Activated CD8-positive, alpha-beta T cell treated with anti-CD3 and anti-CD28 coated beads for 36 hours (primary cell): Measurements from ENCODE around the gene POC5. TPM values are rescaled to one million over a fixed set of nuclear protein-coding genes. Genes with fewer than 3 reads are reported as not detected.

Experiments
- ATAC-seq: fragments of 200-7000 bp; cut with Tn5 transposase; one replicate; pipeline ENCODE4 v1.10.0; 2021; ENCODE audit warnings: mild to moderate bottlenecking, moderate library complexity
- CTCF ChIA-PET: fragments of 350-600 bp; sonication (Branson Sonifier 250); formaldehyde crosslinking; loops from one replicate; lab custom pipeline; 2021; ENCODE audit warnings: antibody characterized with exemption; lab: Charles Lee
- POLR2A ChIA-PET: fragments of 350-600 bp; sonication (Branson Sonifier 250); formaldehyde crosslinking; loops from one replicate; lab custom pipeline; 2021; ENCODE audit warnings: antibody characterized with exemption; lab: Charles Lee
- DNase-seq: peaks from one replicate; pipeline ENCODE4 v3.0.0-alpha.2; 2020
- H3K27ac Mint-ChIP-seq: one replicate; pipeline ENCODE4 v1.8.0; 2021; ENCODE audit warnings: mild to moderate bottlenecking, mixed read lengths
- H3K27me3 Mint-ChIP-seq: one replicate; pipeline ENCODE4 v1.8.0; 2021; ENCODE audit warnings: mixed read lengths
- H3K36me3 Mint-ChIP-seq: one replicate; pipeline ENCODE4 v1.8.0; 2021; ENCODE audit warnings: low read depth, mixed read lengths
- H3K4me1 Mint-ChIP-seq: one replicate; pipeline ENCODE4 v1.8.0; 2021; ENCODE audit warnings: low read depth, mixed read lengths
- H3K4me3 Mint-ChIP-seq: one replicate; pipeline ENCODE4 v1.8.0; 2021; ENCODE audit warnings: mild to moderate bottlenecking, moderate library complexity, mixed read lengths
- H3K9me3 Mint-ChIP-seq: one replicate; pipeline ENCODE4 v1.8.0; 2021; ENCODE audit warnings: mixed read lengths
- CTCF ChIP-seq: fragments of 200-600 bp; IDR thresholded peaks from one replicate; pipeline ENCODE4 v1.8.0; 2022; ENCODE audit warnings: antibody characterized with exemption, mild to moderate bottlenecking
- intact Hi-C: fragments of 100-400 bp; cut with micrococcal nuclease; formaldehyde crosslinking; loops from one replicate; pipeline ENCODE4 v1.10.0; 2022
- total RNA-seq, 2 experiments: library from RNA; stranded (reverse); gene quantifications; one replicate each; pipeline ENCODE4 v1.2.3, GENCODE V29; 2021

POC5 gene
- total RNA-seq, 2 experiments from 2014 or later = 14.5 to 15.7 TPM

- DNase-seq (no peak), ATAC-seq (peak; percentile 74)
- no peak for TF ChIP-seq CTCF
- POLR2A ChIA-PET = no interaction called here
- no peaks in the 10 kb centered on the region for H3K27me3 Mint-ChIP-seq
- H3K36me3 Mint-ChIP-seq = peaks cover 9% of the 10 kb centered on the region
- H3K27ac Mint-ChIP-seq = peak overlapping the region; percentile 61
- no peak overlapping the region for H3K4me3 Mint-ChIP-seq
- H3K4me1 Mint-ChIP-seq = peaks cover 8% of the 10 kb centered on the region
- CTCF ChIA-PET = interaction anchor here (1.1 kb wide), 1 partner anchor 442 kb away, joined by 3 read pairs; no protein-coding TSS in a partner anchor
- intact Hi-C loops = no loop called here
- H3K9me3 Mint-ChIP-seq = no peaks in the 10 kb centered on the region
Measured at GRCh38 chr5:75678155-75678554, 39.1 kb downstream of the POC5 start.

GRCh38 chr5:75677607-75678006 is 39.6 kb downstream of the POC5 start:
- Mint-ChIP-seq H3K9me3 (no peaks in the 10 kb centered on the region), H3K4me1 (peaks cover 8% of the 10 kb centered on the region), H3K4me3 (no peak overlapping the region), H3K27ac (peak overlapping the region; percentile 61), H3K27me3 (no peaks in the 10 kb centered on the region), H3K36me3 (peaks cover 10% of the 10 kb centered on the region)
- no peak for TF ChIP-seq CTCF
- CTCF ChIA-PET = no interaction called here
- POLR2A ChIA-PET = no interaction called here
- DNase-seq (no peak), ATAC-seq (no peak)
- intact Hi-C loops = no loop called here

GRCh38 chr5:75675783-75676182 is 41.5 kb downstream of the POC5 start:
- intact Hi-C loops = no loop called here
- DNase-seq (no peak), ATAC-seq (no peak)
- Mint-ChIP-seq H3K4me3 (no peak overlapping the region), H3K4me1 (peaks cover 15% of the 10 kb centered on the region), H3K9me3 (no peaks in the 10 kb centered on the region), H3K27ac (no peak overlapping the region), H3K36me3 (peaks cover 15% of the 10 kb centered on the region), H3K27me3 (no peaks in the 10 kb centered on the region)
- TF ChIP-seq CTCF = no peak
- ChIA-PET CTCF (interaction anchor here (0.6 to 1.2 kb wide), 3 partner anchors 9 to 751 kb away, joined by 3 read pairs; no protein-coding TSS in a partner anchor), POLR2A (no interaction called here)

- Mint-ChIP-seq H3K27ac (no peak overlapping the region), H3K4me1 (peaks cover 36% of the 10 kb centered on the region), H3K36me3 (peaks cover 14% of the 10 kb centered on the region), H3K4me3 (no peak overlapping the region), H3K27me3 (no peaks in the 10 kb centered on the region), H3K9me3 (no peaks in the 10 kb centered on the region)
- CTCF ChIA-PET = interaction anchor here (1.5 kb wide), 1 partner anchor 9 kb away, joined by 6 read pairs; no protein-coding TSS in a partner anchor
- DNase-seq = no peak
- POLR2A ChIA-PET = interaction anchor here (1.0 kb wide), 1 partner anchor 286 kb away, joined by 3 read pairs; no protein-coding TSS in a partner anchor
- intact Hi-C loops = loop anchor here (5.0 kb wide), 1 partner anchor 160 kb away; the partner anchor contains the start of genes CERT1 and POLK
- no peak for TF ChIP-seq CTCF
- no peak for ATAC-seq
Measured at GRCh38 chr5:75672616-75673015, 44.6 kb downstream of the POC5 start.

- intact Hi-C loops = loop anchor here (5.0 kb wide), 1 partner anchor 159 kb away; the partner anchor contains the start of genes CERT1 and POLK
- POLR2A ChIA-PET = no interaction called here
- Mint-ChIP-seq H3K4me1 (peaks cover 35% of the 10 kb centered on the region), H3K9me3 (no peaks in the 10 kb centered on the region), H3K27ac (no peak overlapping the region), H3K4me3 (no peak overlapping the region), H3K36me3 (peaks cover 13% of the 10 kb centered on the region), H3K27me3 (no peaks in the 10 kb centered on the region)
- DNase-seq (no peak), ATAC-seq (no peak)
- CTCF ChIA-PET = no interaction called here
- TF ChIP-seq CTCF = no peak
Measured at GRCh38 chr5:75671506-75671905, 45.7 kb downstream of the POC5 start.
